GM10266 (cell line): ENCODE measurements around the gene MYH15.

ENCODE experiments used
- DNase-seq: peaks from one replicate; pipeline ENCODE4 v3.0.0; 2012; ENCODE audit errors: extremely low spot score
- CTCF ChIP-seq: IDR thresholded peaks from 2 replicates; pipeline ENCODE4 v1.5.1; 2012; ENCODE audit warnings: mild to moderate bottlenecking, low read depth; ENCODE audit not compliant: control insufficient read depth, insufficient read depth; ENCODE audit errors: missing control alignments

MYH15 gene

GRCh38 chr3:108345492-108346205 lies 164.7 kb downstream of the MYH15 start:
- DNase-seq, result no peak

GRCh38 chr3:108343491-108343890 lies 166.9 kb downstream of the MYH15 start:
- TF ChIP-seq CTCF, result no peak
- DNase-seq, result no peak

More at GRCh38 chr3:108345492-108346205, 164.7 kb downstream of the MYH15 start:
- no peak for TF ChIP-seq CTCF

- TF ChIP-seq CTCF, result no peak
- DNase-seq, result no peak
These were observed 167.4 kb downstream of the MYH15 start for GRCh38 chr3:108342837-108343486.

- DNase-seq, result no peak
- no peak for TF ChIP-seq CTCF
These were observed 168.5 kb downstream of the MYH15 start for GRCh38 chr3:108341911-108342310.

GRCh38 chr3:108338901-108339545 lies 171.4 kb downstream of the MYH15 start:
- TF ChIP-seq CTCF, result no peak
- DNase-seq, result no peak

GRCh38 chr3:108334701-108335100 lies 175.7 kb downstream of the MYH15 start:
- no peak for TF ChIP-seq CTCF
- DNase-seq, result no peak

GRCh38 chr3:108333961-108334360 lies 176.4 kb downstream of the MYH15 start:
- TF ChIP-seq CTCF, result no peak
- DNase-seq, result no peak
